Prostate gland (tissue), 2 donors: ENCODE measurements around the gene FUBP3. TPM values are rescaled to one million over a fixed set of nuclear protein-coding genes. Genes with fewer than 3 reads are reported as not detected.
"Not testable (repeated sequence)": the region's sequence is repeated elsewhere in the genome, so short reads cannot be mapped to it uniquely, and the experiment has no call there.

Experiments used
- DNase-seq: peaks from one replicate; pipeline ENCODE4 v3.0.0-alpha.2; 2019; ENCODE audit warnings: low spot score
- H3K27ac ChIP-seq, 2 donors: fragments of 200-600 bp; sonication (generic); 2 replicates each; pipeline ENCODE4 v1.5.1; 2017 to 2019
- H3K27me3 ChIP-seq: fragments of 200-600 bp; sonication (generic); replicated peaks from 2 replicates; pipeline ENCODE4 v1.5.1; 2019; ENCODE audit not compliant: insufficient read depth
- H3K36me3 ChIP-seq, 2 donors: fragments of 200-600 bp; sonication (generic); 1 replicate in 1 of 2; 2 replicates in 1 of 2; pipeline versions ENCODE4 v1.5.1 to v1.8.1; 2017 to 2019
- H3K4me1 ChIP-seq: fragments of 200-600 bp; sonication (generic); replicated peaks from 2 replicates; pipeline ENCODE4 v1.5.1; 2019
- H3K4me3 ChIP-seq, 2 donors: fragments of 200-600 bp; sonication (generic); 2 replicates each; pipeline ENCODE4 v1.5.1; 2017 to 2019
- H3K9me3 ChIP-seq: fragments of 200-600 bp; sonication (generic); 2 replicates; pipeline ENCODE4 v1.5.1; 2017
- CTCF ChIP-seq, 4 experiments: fragments of 200-600 bp in 2 of 4; fragments of 450-650 bp in 2 of 4; sonication (generic) in 2 of 4; IDR thresholded peaks; 1 replicate in 3 of 4; 2 replicates in 1 of 4; pipeline ENCODE4 v1.5.1; 2016 to 2019; ENCODE audit warnings: antibody characterized with exemption in 4 of 4, mild to moderate bottlenecking in 2 of 4, moderate library complexity in 2 of 4
- POLR2A ChIP-seq: fragments of 450-650 bp; IDR thresholded peaks from one replicate; pipeline ENCODE4 v1.6.1; 2016; ENCODE audit warnings: antibody characterized with exemption, mild to moderate bottlenecking
- POLR2AphosphoS5 ChIP-seq: sonication (generic); formaldehyde crosslinking; IDR thresholded peaks from one replicate; pipeline ENCODE4 v1.6.1; 2017; ENCODE audit warnings: antibody characterized with exemption
- WGBS: methylation state at CpG from one replicate; pipeline ENCODE4 v1.1.5; 2018; 5-methylcytosine and 5-hydroxymethylcytosine counted together
- intact Hi-C: fragments of 100-400 bp; cut with DNase I; formaldehyde crosslinking; loops from one replicate; pipeline ENCODE4 v1.14.2; 2022
- total RNA-seq, 2 donors: library from RNA; depleted of rRNA; stranded (reverse); fragments of >200 nt; gene quantifications; one replicate each; pipeline ENCODE4 v1.1.0, GENCODE V29; 2016

FUBP3 gene
- total RNA-seq, 2 donors from 2014 or later, result 40.4 to 111 TPM

- no peaks in the 10 kb centered on the region for H3K36me3 ChIP-seq
- no peak for TF ChIP-seq POLR2A
- TF ChIP-seq POLR2AphosphoS5, result no peak
- TF ChIP-seq CTCF (IDR thresholded peaks at IDR 0.05), result no peak
- no peaks in the 10 kb centered on the region for H3K9me3 ChIP-seq
- H3K4me3 ChIP-seq, result no peak overlapping the region
- no peaks in the 10 kb centered on the region for H3K27me3 ChIP-seq
- no peak for DNase-seq
- H3K4me1 ChIP-seq, result no peaks in the 10 kb centered on the region
- intact Hi-C loops, result no loop called here
- no peak overlapping the region for H3K27ac ChIP-seq
- WGBS, result 66% methylated on average over 18 of the region's 18 CpGs
These were observed 22.8 kb upstream of the FUBP3 start for GRCh38 chr9:130556396-130557076.

- intact Hi-C loops, result no loop called here
- no peaks in the 10 kb centered on the region for H3K27me3 ChIP-seq
- no peak overlapping the region for H3K27ac ChIP-seq
- H3K36me3 ChIP-seq, result no peaks in the 10 kb centered on the region
- no peaks in the 10 kb centered on the region for H3K9me3 ChIP-seq
- 93% methylated on average over 6 of the region's 6 CpGs for WGBS
- no peak for DNase-seq
- H3K4me1 ChIP-seq, result no peaks in the 10 kb centered on the region
- TF ChIP-seq POLR2AphosphoS5 (no peak), POLR2A (no peak), CTCF (IDR thresholded peaks at IDR 0.05) (no peak)
- H3K4me3 ChIP-seq, result no peak overlapping the region
These were observed 22.3 kb upstream of the FUBP3 start for GRCh38 chr9:130557077-130557468.

GRCh38 chr9:130561056-130561455, 18.3 kb upstream of the FUBP3 start:
- DNase-seq, result peak; percentile 30
- no peaks in the 10 kb centered on the region for H3K36me3 ChIP-seq
- no peaks in the 10 kb centered on the region for H3K9me3 ChIP-seq
- H3K27ac ChIP-seq, result no peak overlapping the region
- H3K27me3 ChIP-seq, result no peaks in the 10 kb centered on the region
- no peak overlapping the region for H3K4me3 ChIP-seq
- H3K4me1 ChIP-seq, result no peaks in the 10 kb centered on the region
- intact Hi-C loops, result no loop called here
- no peak for TF ChIP-seq POLR2AphosphoS5
- TF ChIP-seq CTCF (IDR thresholded peaks at IDR 0.05), result no peak
- no peak for TF ChIP-seq POLR2A
- WGBS, result 31% methylated on average over 2 of the region's 2 CpGs

- DNase-seq, H3K27me3 ChIP-seq, H3K4me3 ChIP-seq, H3K9me3 ChIP-seq, H3K27ac ChIP-seq, intact Hi-C loops, H3K4me1 ChIP-seq, H3K36me3 ChIP-seq: not testable (repeated sequence)
- 91% methylated on average over 4 of the region's 4 CpGs for WGBS
These were observed 16.9 kb upstream of the FUBP3 start for GRCh38 chr9:130562525-130562924.

- Histone ChIP-seq H3K9me3 (no peaks in the 10 kb centered on the region), H3K4me3 (no peak overlapping the region), H3K27me3 (no peaks in the 10 kb centered on the region), H3K27ac (no peak overlapping the region), H3K36me3 (no peaks in the 10 kb centered on the region), H3K4me1 (no peaks in the 10 kb centered on the region)
- intact Hi-C loops, result no loop called here
- TF ChIP-seq POLR2AphosphoS5 (no peak), POLR2A (no peak), CTCF (IDR thresholded peaks at IDR 0.05) (no peak)
- no peak for DNase-seq
- 84% methylated on average over 7 of the region's 7 CpGs for WGBS
These were observed 15.6 kb upstream of the FUBP3 start for GRCh38 chr9:130563797-130564196.
